Endodermal cell (in vitro differentiated cells): ENCODE data around the gene MRPL12. TPM values are rescaled to one million over a fixed set of nuclear protein-coding genes. Genes with fewer than 3 reads are reported as not detected.
A peak's percentile ranks its signal among the peaks of the same experiment; 100 is the strongest.

ENCODE experiments used
- DNase-seq: peaks from one replicate; pipeline ENCODE4 v3.0.0-alpha.2; 2017
- H3K27ac ChIP-seq: 2 replicates; pipeline ENCODE4 v1.5.1; 2013; ENCODE audit warnings: mild to moderate bottlenecking, low read depth, low read length, moderate library complexity
- H3K27me3 ChIP-seq: 2 replicates; pipeline ENCODE4 v1.6.1; 2013; ENCODE audit warnings: mild to moderate bottlenecking, low read length, moderate library complexity; ENCODE audit not compliant: insufficient read depth, control insufficient read depth, poor library complexity, severe bottlenecking
- H3K36me3 ChIP-seq: 2 replicates; pipeline ENCODE4 v1.7.0; 2013; ENCODE audit warnings: mild to moderate bottlenecking, low read length, moderate library complexity; ENCODE audit not compliant: control insufficient read depth, insufficient read depth
- H3K4me1 ChIP-seq: one replicate; pipeline ENCODE4 v1.7.0; 2013; ENCODE audit warnings: low read length; ENCODE audit not compliant: control insufficient read depth, insufficient read depth
- H3K4me3 ChIP-seq: 2 replicates; pipeline ENCODE4 v1.5.1; 2013; ENCODE audit warnings: mild to moderate bottlenecking, low read length, moderate library complexity
- H3K9ac ChIP-seq: 2 replicates; pipeline ENCODE4 v1.6.1; 2013; ENCODE audit warnings: mild to moderate bottlenecking, low read length, moderate library complexity; ENCODE audit not compliant: poor library complexity, severe bottlenecking; ENCODE audit errors: extremely low read depth
- H3K9me3 ChIP-seq: 2 replicates; pipeline ENCODE4 v1.6.1; 2013; ENCODE audit warnings: mild to moderate bottlenecking, low read length, moderate library complexity; ENCODE audit not compliant: control insufficient read depth
- H3K27ac Mint-ChIP-seq: 2 replicates; pipeline ENCODE4 v1.8.0; 2020; ENCODE audit warnings: mixed read lengths
- H3K27me3 Mint-ChIP-seq: 2 replicates; pipeline ENCODE4 v1.8.0; 2021; ENCODE audit warnings: mild to moderate bottlenecking, mixed read lengths; ENCODE audit not compliant: insufficient read depth
- H3K36me3 Mint-ChIP-seq: 2 replicates; pipeline ENCODE4 v1.8.0; 2020; ENCODE audit warnings: low read depth, mixed read lengths
- H3K4me1 Mint-ChIP-seq: 2 replicates; pipeline ENCODE4 v1.8.0; 2020; ENCODE audit warnings: mixed read lengths
- H3K4me3 Mint-ChIP-seq: 2 replicates; pipeline ENCODE4 v1.8.0; 2020; ENCODE audit warnings: mild to moderate bottlenecking, moderate library complexity, mixed read lengths
- H3K9me3 Mint-ChIP-seq: 2 replicates; pipeline ENCODE4 v1.8.0; 2020; ENCODE audit warnings: mild to moderate bottlenecking, mixed read lengths
- WGBS, 2 experiments: methylation state at CpG; one replicate each; pipeline versions ENCODE4 v1.1.5 to v1.1.7; 2013; ENCODE audit warnings: missing lambda C conversion rate in 2 of 2, mixed read lengths in 1 of 2; ENCODE audit not compliant: insufficient coverage in 1 of 2, insufficient read length in 1 of 2; 5-methylcytosine and 5-hydroxymethylcytosine counted together
- total RNA-seq, 2 donors: library from RNA; stranded (reverse); fragmentation: NEBNext Ultra II Directional in 1 of 2; extraction: Animal tissue kit (Norgen Biotek cat#: 25700) in 1 of 2; gene quantifications; 2 replicates in 1 of 2; 3 replicates in 1 of 2; pipeline ENCODE4 v1.2.1, GENCODE V29; 2021
- TF ChIP-seq, protein P1 (sequence below): fragments of 200-600 bp; sonication (generic); conservative IDR thresholded peaks from 2 replicates; pipeline ENCODE4 v1.5.0; 2021; ENCODE audit warnings: antibody characterized with exemption, mild to moderate bottlenecking

MRPL12 gene
- total RNA-seq, 2 donors from 2014 or later = 99.4 to 105 TPM

DNA sequence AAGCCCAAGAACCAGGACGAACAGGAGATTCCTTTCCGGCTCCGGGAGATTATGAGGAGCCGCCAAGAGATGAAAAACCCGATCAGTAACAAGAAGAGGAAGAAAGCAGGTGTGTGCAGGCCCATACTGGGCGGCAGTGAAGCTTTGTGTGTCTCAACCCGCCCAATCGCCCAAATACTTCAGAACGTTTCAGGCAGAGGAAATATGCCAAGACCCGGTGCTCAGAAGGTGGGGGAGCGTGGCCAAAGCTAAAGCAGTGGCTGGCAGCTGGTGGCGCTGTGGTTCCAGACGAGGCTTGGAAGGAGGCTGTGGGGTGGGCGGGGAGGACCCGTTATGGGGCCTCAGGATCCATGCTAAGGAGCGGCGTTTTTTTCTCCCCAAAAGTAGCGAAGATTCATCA is 35.4 kb upstream of the MRPL12 start:
- H3K27me3 Mint-ChIP-seq = no peaks in the 10 kb centered on the region
- H3K9me3 Mint-ChIP-seq = no peaks in the 10 kb centered on the region
- H3K4me3 Mint-ChIP-seq = peak overlapping the region; percentile 72
- peak; percentile 86 for DNase-seq
- H3K36me3 Mint-ChIP-seq = peaks cover 58% of the 10 kb centered on the region
- no peak overlapping the region for H3K9ac ChIP-seq
- peak overlapping the region; percentile 96 for H3K4me3 ChIP-seq
- no peak overlapping the region for H3K27ac ChIP-seq
- H3K4me1 Mint-ChIP-seq = peaks cover 13% of the 10 kb centered on the region
- WGBS, 2 experiments = 91 to 96% methylated on average over 13 to 18 of the region's 18 CpGs
- TF ChIP-seq, protein P1, sequence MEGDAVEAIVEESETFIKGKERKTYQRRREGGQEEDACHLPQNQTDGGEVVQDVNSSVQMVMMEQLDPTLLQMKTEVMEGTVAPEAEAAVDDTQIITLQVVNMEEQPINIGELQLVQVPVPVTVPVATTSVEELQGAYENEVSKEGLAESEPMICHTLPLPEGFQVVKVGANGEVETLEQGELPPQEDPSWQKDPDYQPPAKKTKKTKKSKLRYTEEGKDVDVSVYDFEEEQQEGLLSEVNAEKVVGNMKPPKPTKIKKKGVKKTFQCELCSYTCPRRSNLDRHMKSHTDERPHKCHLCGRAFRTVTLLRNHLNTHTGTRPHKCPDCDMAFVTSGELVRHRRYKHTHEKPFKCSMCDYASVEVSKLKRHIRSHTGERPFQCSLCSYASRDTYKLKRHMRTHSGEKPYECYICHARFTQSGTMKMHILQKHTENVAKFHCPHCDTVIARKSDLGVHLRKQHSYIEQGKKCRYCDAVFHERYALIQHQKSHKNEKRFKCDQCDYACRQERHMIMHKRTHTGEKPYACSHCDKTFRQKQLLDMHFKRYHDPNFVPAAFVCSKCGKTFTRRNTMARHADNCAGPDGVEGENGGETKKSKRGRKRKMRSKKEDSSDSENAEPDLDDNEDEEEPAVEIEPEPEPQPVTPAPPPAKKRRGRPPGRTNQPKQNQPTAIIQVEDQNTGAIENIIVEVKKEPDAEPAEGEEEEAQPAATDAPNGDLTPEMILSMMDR = peak; percentile 46
- no peaks in the 10 kb centered on the region for H3K27me3 ChIP-seq
- H3K27ac Mint-ChIP-seq = peak overlapping the region; percentile 37
- peaks cover 55% of the 10 kb centered on the region for H3K36me3 ChIP-seq
- no peaks in the 10 kb centered on the region for H3K9me3 ChIP-seq
- peaks cover 15% of the 10 kb centered on the region for H3K4me1 ChIP-seq

DNA sequence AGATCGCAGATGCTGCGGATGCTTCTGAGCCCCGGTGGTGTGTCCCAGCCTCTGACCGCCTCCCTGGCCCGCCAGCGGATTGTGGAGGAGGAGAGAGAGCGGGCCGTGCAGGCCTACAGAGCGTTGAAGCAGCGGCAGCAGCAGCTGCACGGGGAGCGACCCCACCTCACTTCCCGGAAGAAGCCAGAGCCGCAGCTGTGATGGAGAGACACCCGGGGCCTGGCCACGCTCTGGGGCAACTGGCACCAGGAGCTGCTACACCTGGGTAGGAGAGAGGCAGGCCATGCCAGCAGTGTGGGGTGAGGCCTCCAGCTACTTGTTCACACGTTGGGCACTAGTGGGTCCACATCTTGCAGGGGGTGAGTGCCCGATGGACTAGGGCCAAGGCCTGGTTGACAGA is 30.7 kb upstream of the MRPL12 start:
- no peak overlapping the region for H3K4me3 Mint-ChIP-seq
- Histone ChIP-seq H3K9ac (no peak overlapping the region), H3K27ac (no peak overlapping the region), H3K9me3 (no peaks in the 10 kb centered on the region), H3K36me3 (peaks cover 61% of the 10 kb centered on the region), H3K4me3 (no peak overlapping the region), H3K27me3 (no peaks in the 10 kb centered on the region), H3K4me1 (peaks cover 9% of the 10 kb centered on the region)
- no peak overlapping the region for H3K27ac Mint-ChIP-seq
- 94 to 97% methylated on average over 18 of the region's 18 CpGs for WGBS, 2 experiments
- H3K9me3 Mint-ChIP-seq = peaks cover 4% of the 10 kb centered on the region
- TF ChIP-seq, protein P1 = no peak
- DNase-seq = no peak
- H3K4me1 Mint-ChIP-seq = peaks cover 9% of the 10 kb centered on the region
- H3K36me3 Mint-ChIP-seq = peaks cover 58% of the 10 kb centered on the region
- H3K27me3 Mint-ChIP-seq = no peaks in the 10 kb centered on the region

DNA sequence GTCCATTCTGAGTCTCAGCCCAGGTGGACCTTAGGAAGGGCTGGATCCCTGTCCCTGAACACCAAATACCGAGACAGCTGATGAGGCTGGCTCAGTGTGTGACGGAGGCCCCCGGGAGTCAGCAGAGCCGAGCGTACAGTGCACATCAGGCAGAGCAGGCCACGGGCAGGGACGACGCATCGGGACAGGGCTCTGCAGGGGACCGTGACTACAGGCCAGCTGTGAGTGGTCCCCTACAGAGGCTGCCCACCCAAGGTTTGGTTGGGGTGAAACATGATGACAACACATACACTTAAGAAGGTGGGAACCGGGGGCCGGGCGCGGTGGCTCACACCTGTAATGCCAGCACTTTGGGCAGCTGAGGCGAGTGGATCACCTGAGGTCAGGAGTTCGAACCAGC is 30.2 kb upstream of the MRPL12 start:
- Mint-ChIP-seq H3K27ac (no peak overlapping the region), H3K9me3 (peaks cover 4% of the 10 kb centered on the region), H3K27me3 (no peaks in the 10 kb centered on the region), H3K4me1 (peaks cover 5% of the 10 kb centered on the region), H3K4me3 (no peak overlapping the region), H3K36me3 (peaks cover 54% of the 10 kb centered on the region)
- no peaks in the 10 kb centered on the region for H3K9me3 ChIP-seq
- TF ChIP-seq, protein P1 = no peak
- whole genome bisulfite sequencing, 2 experiments = 94 to 96% methylated on average over 14 to 16 of the region's 16 CpGs
- no peak for DNase-seq
- no peak overlapping the region for H3K4me3 ChIP-seq
- H3K27ac ChIP-seq = no peak overlapping the region
- H3K27me3 ChIP-seq = no peaks in the 10 kb centered on the region
- H3K9ac ChIP-seq = no peak overlapping the region
- H3K36me3 ChIP-seq = peaks cover 57% of the 10 kb centered on the region
- peaks cover 4% of the 10 kb centered on the region for H3K4me1 ChIP-seq
